GM21576 (cell line): ENCODE measurements around the gene WNT16.

ENCODE experiments used
- ATAC-seq: cut with Tn5 transposase; IDR thresholded peaks from one replicate; pipeline ENCODE4 v1.9.1; 2021; ENCODE audit warnings: mild to moderate bottlenecking, moderate library complexity; ENCODE audit not compliant: unreplicated experiment

WNT16 gene

DNA sequence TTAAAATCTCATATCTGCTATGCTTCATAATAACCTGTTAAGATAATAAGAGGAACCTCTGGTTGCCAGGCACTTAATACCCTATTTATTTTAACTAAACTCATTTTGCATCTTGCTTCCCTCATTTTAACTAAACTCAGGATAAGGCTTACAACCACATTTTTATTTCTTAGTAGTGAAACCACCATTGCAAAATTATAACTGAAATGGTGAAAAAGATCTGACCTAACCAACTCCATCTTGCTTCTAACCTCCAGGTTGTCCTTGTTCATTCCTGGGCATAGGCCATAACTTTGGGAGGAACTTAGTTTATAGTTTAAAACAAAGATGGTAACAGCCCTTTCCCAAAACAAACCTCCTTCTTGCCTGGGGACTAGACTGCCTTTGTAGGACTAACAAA, 61.3 kb downstream of the WNT16 start:
- no peak for ATAC-seq

GRCh38 chr7:121390617-121391016, 61.8 kb downstream of the WNT16 start:
- no peak for ATAC-seq
